Umbilical cord (tissue), 2 donors: ENCODE measurements around the gene METRNL. TPM values are rescaled to one million over a fixed set of nuclear protein-coding genes. Genes with fewer than 3 reads are reported as not detected.
A peak's percentile ranks its signal among the peaks of the same experiment; 100 is the strongest.
"Not testable (repeated sequence)": the region's sequence is repeated elsewhere in the genome, so short reads cannot be mapped to it uniquely, and the experiment has no call there.

ENCODE experiments used
- DNase-seq: peaks from one replicate; pipeline ENCODE4 v3.0.0-alpha.2; 2015; ENCODE audit warnings: low spot score
- total RNA-seq: library from RNA; depleted of rRNA; stranded (reverse); fragments of >200 nt; gene quantifications from one replicate; pipeline ENCODE4 v1.2.3, GENCODE V29; 2014; ENCODE audit warnings: low replicate concordance; ENCODE audit not compliant: insufficient read depth

The METRNL gene
- total RNA-seq, 1 donor from 2014 or later = 74.2 TPM

- DNase-seq = no peak
These were observed 27.2 kb upstream of the METRNL start for GRCh38 chr17:83052241-83052564.

- no peak for DNase-seq
These were observed 26.3 kb upstream of the METRNL start for GRCh38 chr17:83053021-83053681.

GRCh38 chr17:83053739-83054451 is 25.5 kb upstream of the METRNL start:
- DNase-seq = no peak

- DNase-seq = no peak
These were observed 24.8 kb upstream of the METRNL start for GRCh38 chr17:83054518-83055125.

GRCh38 chr17:83055176-83055575 is 24.2 kb upstream of the METRNL start:
- DNase-seq = not testable (repeated sequence)

- peak; percentile 90 for DNase-seq
These were observed 23.4 kb upstream of the METRNL start for GRCh38 chr17:83055911-83056582.

GRCh38 chr17:83056583-83057396 is 22.6 kb upstream of the METRNL start:
- no peak for DNase-seq

GRCh38 chr17:83057397-83057761 is 22.0 kb upstream of the METRNL start:
- DNase-seq = no peak

GRCh38 chr17:83057793-83058265 is 21.6 kb upstream of the METRNL start:
- no peak for DNase-seq

GRCh38 chr17:83058266-83058798 is 21.1 kb upstream of the METRNL start:
- no peak for DNase-seq

- DNase-seq = no peak
These were observed 17.8 kb upstream of the METRNL start for GRCh38 chr17:83061586-83061985.

GRCh38 chr17:83062011-83062817 is 17.2 kb upstream of the METRNL start:
- DNase-seq = no peak

GRCh38 chr17:83062818-83063671 is 16.4 kb upstream of the METRNL start:
- DNase-seq = no peak

GRCh38 chr17:83064021-83064731 is 15.2 kb upstream of the METRNL start:
- no peak for DNase-seq

GRCh38 chr17:83064732-83065659 is 14.4 kb upstream of the METRNL start:
- DNase-seq = no peak

- no peak for DNase-seq
These were observed 13.5 kb upstream of the METRNL start for GRCh38 chr17:83065660-83066542.

- not testable (repeated sequence) for DNase-seq
These were observed 12.9 kb upstream of the METRNL start for GRCh38 chr17:83066543-83066890.
